ENCODE results near the gene IL22.
A peak's percentile ranks its signal among the peaks of the same experiment; 100 is the strongest.

The IL22 gene

GRCh38 chr12:68203460-68203875, 49.9 kb downstream of the IL22 start:
- no peaks in the 10 kb centered on the region for H3K9me3 Mint-ChIP-seq
- peaks cover under 1% of the 10 kb centered on the region for H3K36me3 Mint-ChIP-seq
- CTCF ChIA-PET: no interaction called here
- H3K27me3 Mint-ChIP-seq: no peaks in the 10 kb centered on the region
- H3K27ac Mint-ChIP-seq: no peak overlapping the region
- no peak for DNase-seq
- H3K4me1 Mint-ChIP-seq: peaks cover 39% of the 10 kb centered on the region
- no peak overlapping the region for H3K4me3 Mint-ChIP-seq

- no peak for DNase-seq
- H3K36me3 Mint-ChIP-seq: peaks cover 1% of the 10 kb centered on the region
- H3K9me3 Mint-ChIP-seq: no peaks in the 10 kb centered on the region
- no peak overlapping the region for H3K4me3 Mint-ChIP-seq
- peaks cover 40% of the 10 kb centered on the region for H3K4me1 Mint-ChIP-seq
- no peak overlapping the region for H3K27ac Mint-ChIP-seq
- H3K27me3 Mint-ChIP-seq: no peaks in the 10 kb centered on the region
- CTCF ChIA-PET: no interaction called here
Observed at GRCh38 chr12:68200854-68201253, 52.5 kb downstream of the IL22 start.

- Mint-ChIP-seq H3K27ac (no peak overlapping the region), H3K9me3 (no peaks in the 10 kb centered on the region), H3K4me1 (peaks cover 40% of the 10 kb centered on the region), H3K27me3 (no peaks in the 10 kb centered on the region), H3K4me3 (no peak overlapping the region), H3K36me3 (peaks cover 1% of the 10 kb centered on the region)
- CTCF ChIA-PET: no interaction called here
- DNase-seq: no peak
Observed at GRCh38 chr12:68199127-68199526, 54.3 kb downstream of the IL22 start.

- CTCF ChIA-PET: no interaction called here
- H3K4me1 Mint-ChIP-seq: peaks cover 38% of the 10 kb centered on the region
- no peaks in the 10 kb centered on the region for H3K9me3 Mint-ChIP-seq
- DNase-seq: no peak
- H3K27me3 Mint-ChIP-seq: no peaks in the 10 kb centered on the region
- peak overlapping the region; percentile 22 for H3K4me3 Mint-ChIP-seq
- H3K36me3 Mint-ChIP-seq: peaks cover 1% of the 10 kb centered on the region
- H3K27ac Mint-ChIP-seq: no peak overlapping the region
Observed at GRCh38 chr12:68198507-68199086, 54.8 kb downstream of the IL22 start.

Data from activated naive CD4-positive, alpha-beta T cell treated with anti-CD3 and anti-CD28 coated beads, Interleukin-2, amount 10 ng/mL, durations not matched to agents 7 days and 5 days (primary cell).